Astrocyte (in vitro differentiated cells and primary cell): ENCODE results near the gene LRRC4C.

Experiments used
- EZH2 ChIP-seq: IDR thresholded peaks from 2 replicates; pipeline ENCODE4 v1.6.1; 2012; ENCODE audit warnings: mild to moderate bottlenecking, low read length, inconsistent platforms; ENCODE audit not compliant: insufficient read depth
- TF ChIP-seq, protein P1 (sequence below): IDR thresholded peaks from 2 replicates; pipeline ENCODE4 v1.5.1; 2011; ENCODE audit warnings: low read depth, mild to moderate bottlenecking, inconsistent platforms, low read length, moderate library complexity; ENCODE audit not compliant: insufficient read depth

GRCh38 chr11:41508121-41508520 is 48.7 kb upstream of the LRRC4C start:
- TF ChIP-seq, protein P1, sequence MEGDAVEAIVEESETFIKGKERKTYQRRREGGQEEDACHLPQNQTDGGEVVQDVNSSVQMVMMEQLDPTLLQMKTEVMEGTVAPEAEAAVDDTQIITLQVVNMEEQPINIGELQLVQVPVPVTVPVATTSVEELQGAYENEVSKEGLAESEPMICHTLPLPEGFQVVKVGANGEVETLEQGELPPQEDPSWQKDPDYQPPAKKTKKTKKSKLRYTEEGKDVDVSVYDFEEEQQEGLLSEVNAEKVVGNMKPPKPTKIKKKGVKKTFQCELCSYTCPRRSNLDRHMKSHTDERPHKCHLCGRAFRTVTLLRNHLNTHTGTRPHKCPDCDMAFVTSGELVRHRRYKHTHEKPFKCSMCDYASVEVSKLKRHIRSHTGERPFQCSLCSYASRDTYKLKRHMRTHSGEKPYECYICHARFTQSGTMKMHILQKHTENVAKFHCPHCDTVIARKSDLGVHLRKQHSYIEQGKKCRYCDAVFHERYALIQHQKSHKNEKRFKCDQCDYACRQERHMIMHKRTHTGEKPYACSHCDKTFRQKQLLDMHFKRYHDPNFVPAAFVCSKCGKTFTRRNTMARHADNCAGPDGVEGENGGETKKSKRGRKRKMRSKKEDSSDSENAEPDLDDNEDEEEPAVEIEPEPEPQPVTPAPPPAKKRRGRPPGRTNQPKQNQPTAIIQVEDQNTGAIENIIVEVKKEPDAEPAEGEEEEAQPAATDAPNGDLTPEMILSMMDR, result no peak
- TF ChIP-seq EZH2, result no peak
